HG02938 (cell line): ENCODE results near the gene CTDSP2.

Experiments used
- ATAC-seq: cut with Tn5 transposase; IDR thresholded peaks from one replicate; pipeline ENCODE4 v1.9.1; 2021; ENCODE audit warnings: mild to moderate bottlenecking, moderate library complexity; ENCODE audit not compliant: unreplicated experiment

CTDSP2 gene

GRCh38 chr12:57817261-57817989 lies 29.1 kb downstream of the CTDSP2 start:
- no peak for ATAC-seq

GRCh38 chr12:57816855-57817151 lies 29.7 kb downstream of the CTDSP2 start:
- no peak for ATAC-seq

GRCh38 chr12:57816001-57816854 lies 30.3 kb downstream of the CTDSP2 start:
- ATAC-seq, result no peak

GRCh38 chr12:57815177-57816000 lies 31.1 kb downstream of the CTDSP2 start:
- no peak for ATAC-seq

- ATAC-seq, result no peak
Measured at GRCh38 chr12:57813971-57814772, 32.4 kb downstream of the CTDSP2 start.

GRCh38 chr12:57813111-57813970 lies 33.2 kb downstream of the CTDSP2 start:
- no peak for ATAC-seq

GRCh38 chr12:57811028-57811755 lies 35.3 kb downstream of the CTDSP2 start:
- no peak for ATAC-seq

GRCh38 chr12:57810450-57810849 lies 36.1 kb downstream of the CTDSP2 start:
- no peak for ATAC-seq

- no peak for ATAC-seq
Measured at GRCh38 chr12:57809425-57809824, 37.1 kb downstream of the CTDSP2 start.

- ATAC-seq, result no peak
Measured at GRCh38 chr12:57808351-57808750, 38.2 kb downstream of the CTDSP2 start.

- ATAC-seq, result no peak
Measured at GRCh38 chr12:57807285-57807684, 39.2 kb downstream of the CTDSP2 start.

GRCh38 chr12:57806677-57807076 lies 39.9 kb downstream of the CTDSP2 start:
- ATAC-seq, result no peak

- no peak for ATAC-seq
Measured at GRCh38 chr12:57803319-57803893, 43.1 kb downstream of the CTDSP2 start.

- ATAC-seq, result no peak
Measured at GRCh38 chr12:57802607-57803006, 43.9 kb downstream of the CTDSP2 start.

GRCh38 chr12:57800965-57801364 lies 45.6 kb downstream of the CTDSP2 start:
- no peak for ATAC-seq

GRCh38 chr12:57797933-57798332 lies 48.6 kb downstream of the CTDSP2 start:
- ATAC-seq, result no peak

- ATAC-seq, result no peak
Measured at GRCh38 chr12:57796996-57797395, 49.5 kb downstream of the CTDSP2 start.

- no peak for ATAC-seq
Measured at GRCh38 chr12:57795354-57795753, 51.2 kb downstream of the CTDSP2 start.

- ATAC-seq, result no peak
Measured at GRCh38 chr12:57793920-57794319, 52.6 kb downstream of the CTDSP2 start.
